Measurements from ENCODE around the gene LAX1.

The LAX1 gene

GRCh38 chr1:203813581-203814341 is 48.8 kb downstream of the LAX1 start:
- DNase-seq (ENCODE audit: low read depth) = no peak

GRCh38 chr1:203818399-203818798 is 53.4 kb downstream of the LAX1 start:
- DNase-seq (ENCODE audit: low read depth) = no peak

GRCh38 chr1:203823306-203823705 is 58.3 kb downstream of the LAX1 start:
- no peak for DNase-seq (ENCODE audit: low read depth)

Measured in stimulated activated CD8-positive, alpha-beta memory T cell treated with anti-CD3 and anti-CD28 coated beads, Interleukin-12 subunit alpha, Interleukin-12 subunit beta, amount 100 ng/mL, for 1 hour (primary cell).